Coronary artery (tissue), 2 donors: Measurements from ENCODE around the gene UST.

Experiments
- DNase-seq: peaks from one replicate; pipeline ENCODE4 v3.0.0-alpha.2; 2017; ENCODE audit warnings: low spot score
- H3K27ac ChIP-seq, 2 donors: fragments of 200-600 bp; sonication (generic); one replicate each; pipeline ENCODE4 v1.5.1; 2016 to 2019
- H3K4me3 ChIP-seq: fragments of 200-600 bp; sonication (generic); 2 replicates; pipeline ENCODE4 v1.5.1; 2016; ENCODE audit warnings: mild to moderate bottlenecking, moderate library complexity
- CTCF ChIP-seq: fragments of 200-600 bp; sonication (generic); IDR thresholded peaks from one replicate; pipeline ENCODE4 v1.5.1; 2019; ENCODE audit warnings: antibody characterized with exemption

The UST gene

GRCh38 chr6:148735989-148736388, 10.8 kb upstream of the UST start:
- no peak overlapping the region for H3K4me3 ChIP-seq
- TF ChIP-seq CTCF = no peak
- DNase-seq = no peak
- no peak overlapping the region for H3K27ac ChIP-seq

- Histone ChIP-seq H3K27ac (no peak overlapping the region), H3K4me3 (no peak overlapping the region)
- TF ChIP-seq CTCF = no peak
- DNase-seq = no peak
These were observed 9.9 kb upstream of the UST start for GRCh38 chr6:148736774-148737412.

- no peak for TF ChIP-seq CTCF
- no peak for DNase-seq
- no peak overlapping the region for H3K4me3 ChIP-seq
- no peak overlapping the region for H3K27ac ChIP-seq
These were observed 9.0 kb upstream of the UST start for GRCh38 chr6:148737806-148738205.

GRCh38 chr6:148738946-148739821, 7.6 kb upstream of the UST start:
- Histone ChIP-seq H3K4me3 (no peak overlapping the region), H3K27ac (no peak overlapping the region)
- DNase-seq = no peak
- TF ChIP-seq CTCF = no peak

- DNase-seq = no peak
- no peak for TF ChIP-seq CTCF
- Histone ChIP-seq H3K27ac (no peak overlapping the region), H3K4me3 (no peak overlapping the region)
These were observed 7.1 kb upstream of the UST start for GRCh38 chr6:148739822-148740128.

GRCh38 chr6:148743476-148743875, 3.4 kb upstream of the UST start:
- Histone ChIP-seq H3K27ac (no peak overlapping the region), H3K4me3 (no peak overlapping the region)
- DNase-seq = no peak
- TF ChIP-seq CTCF = no peak

GRCh38 chr6:148745926-148746325, 904 bp upstream of the UST start:
- TF ChIP-seq CTCF = no peak
- H3K4me3 ChIP-seq = peak overlapping the region; percentile 87
- no peak for DNase-seq
- peak overlapping the region; percentile 77 to 89 for H3K27ac ChIP-seq
